Muscle layer of duodenum (tissue), 2 donors: ENCODE data around the gene WNT7B.

Experiments used
- H3K27ac ChIP-seq: one replicate; pipeline ENCODE4 v1.7.0; 2013; ENCODE audit warnings: mild to moderate bottlenecking, low read length
- H3K27me3 ChIP-seq: one replicate; pipeline ENCODE4 v1.7.0; 2013; ENCODE audit warnings: low read depth, mild to moderate bottlenecking, control low read depth, low read length
- H3K36me3 ChIP-seq, 2 donors: one replicate each; pipeline ENCODE4 v1.7.0; 2013; ENCODE audit warnings: low read length in 2 of 2, control low read depth in 1 of 2, mild to moderate bottlenecking in 1 of 2; ENCODE audit not compliant: insufficient read depth in 2 of 2, control insufficient read depth in 1 of 2
- H3K4me1 ChIP-seq, 2 donors: one replicate each; pipeline ENCODE4 v1.7.0; 2013; ENCODE audit warnings: low read length in 2 of 2, mild to moderate bottlenecking in 2 of 2, control low read depth in 1 of 2, moderate library complexity in 1 of 2; ENCODE audit not compliant: insufficient read depth in 2 of 2, control insufficient read depth in 1 of 2
- H3K4me3 ChIP-seq, 2 donors: one replicate each; pipeline ENCODE4 v1.7.0; 2013; ENCODE audit warnings: low read length in 2 of 2, low read depth in 1 of 2, mild to moderate bottlenecking in 1 of 2
- H3K9me3 ChIP-seq, 2 donors: one replicate each; pipeline ENCODE4 v1.7.0; 2013; ENCODE audit warnings: low read length in 2 of 2, control low read depth in 1 of 2, mild to moderate bottlenecking in 1 of 2; ENCODE audit not compliant: control insufficient read depth in 1 of 2
- donor health status: healthy.

The WNT7B gene

DNA sequence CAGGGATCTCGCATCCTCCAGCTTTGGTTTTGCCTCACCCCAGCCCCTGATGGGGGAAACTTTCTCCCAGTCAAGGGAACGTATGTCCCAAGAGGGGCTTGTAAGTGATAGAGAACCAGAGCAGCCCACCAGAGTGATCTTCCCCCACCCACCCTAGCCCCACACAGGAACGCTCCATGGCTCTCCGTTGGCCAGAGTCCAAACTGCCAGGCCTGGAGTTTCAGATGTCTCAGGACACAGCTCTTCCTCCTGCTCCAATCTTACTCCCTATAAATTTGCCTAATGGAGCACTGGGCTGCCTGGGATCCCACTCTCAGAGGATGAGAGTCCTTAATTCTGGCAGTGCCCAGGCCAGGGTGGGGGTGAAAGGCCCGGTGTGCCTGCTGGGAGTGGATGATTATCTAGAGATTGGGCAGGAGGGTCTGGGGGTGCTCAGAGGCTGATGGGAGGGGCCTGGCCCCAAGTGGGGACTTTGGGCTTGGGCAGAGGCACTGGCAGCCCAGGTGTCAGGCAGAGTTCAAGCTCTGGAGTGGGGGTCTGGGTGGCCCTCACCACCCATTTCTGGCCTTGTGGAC, 79.9 kb downstream of the WNT7B start:
- no peaks in the 10 kb centered on the region for H3K9me3 ChIP-seq
- H3K27ac ChIP-seq: no peak overlapping the region
- no peaks in the 10 kb centered on the region for H3K27me3 ChIP-seq
- H3K4me1 ChIP-seq: no peaks in the 10 kb centered on the region
- H3K36me3 ChIP-seq: no peaks in the 10 kb centered on the region
- no peak overlapping the region for H3K4me3 ChIP-seq

GRCh38 chr22:45896153-45896951, 80.6 kb downstream of the WNT7B start:
- Histone ChIP-seq H3K9me3 (no peaks in the 10 kb centered on the region), H3K27ac (no peak overlapping the region), H3K27me3 (no peaks in the 10 kb centered on the region), H3K4me3 (no peak overlapping the region), H3K4me1 (no peaks in the 10 kb centered on the region), H3K36me3 (no peaks in the 10 kb centered on the region)

- Histone ChIP-seq H3K27me3 (no peaks in the 10 kb centered on the region), H3K9me3 (no peaks in the 10 kb centered on the region)
These were observed 81.4 kb downstream of the WNT7B start for GRCh38 chr22:45895436-45896152.

DNA sequence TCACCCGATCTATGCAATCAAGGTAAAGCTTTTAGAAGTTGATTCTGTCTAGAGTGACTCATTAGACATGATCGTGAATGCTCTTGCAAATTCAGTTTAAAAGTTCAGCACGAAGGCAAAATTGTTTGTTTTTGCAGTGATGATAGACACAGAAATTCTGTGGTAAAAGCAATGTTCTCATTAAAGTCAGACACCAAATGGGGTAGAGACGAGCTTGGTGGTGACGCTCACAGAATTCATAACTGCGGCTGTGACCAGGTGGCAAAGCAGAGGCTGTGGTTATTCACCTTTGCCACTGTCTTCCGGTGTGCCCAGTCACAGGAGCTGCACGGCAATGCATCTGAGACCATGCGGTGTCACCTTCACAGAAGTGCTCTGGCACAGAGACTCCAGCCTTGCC, 83.4 kb downstream of the WNT7B start:
- no peaks in the 10 kb centered on the region for H3K9me3 ChIP-seq
- H3K27me3 ChIP-seq: no peaks in the 10 kb centered on the region

More at GRCh38 chr22:45895436-45896152, 81.4 kb downstream of the WNT7B start:
- Histone ChIP-seq H3K4me1 (no peaks in the 10 kb centered on the region), H3K27ac (no peak overlapping the region), H3K4me3 (no peak overlapping the region), H3K36me3 (no peaks in the 10 kb centered on the region)

GRCh38 chr22:45892681-45893461, 84.1 kb downstream of the WNT7B start:
- H3K4me1 ChIP-seq: peaks cover 0 to 6% of the 10 kb centered on the region in 2 donors
- no peak overlapping the region for H3K27ac ChIP-seq
- H3K9me3 ChIP-seq: no peaks in the 10 kb centered on the region
- H3K27me3 ChIP-seq: no peaks in the 10 kb centered on the region
- H3K36me3 ChIP-seq: no peaks in the 10 kb centered on the region
- no peak overlapping the region for H3K4me3 ChIP-seq

More for the DNA sequence above, 83.4 kb downstream of the WNT7B start:
- no peak overlapping the region for H3K27ac ChIP-seq
- no peaks in the 10 kb centered on the region for H3K36me3 ChIP-seq
- no peak overlapping the region for H3K4me3 ChIP-seq
- H3K4me1 ChIP-seq: peaks cover 0 to 6% of the 10 kb centered on the region in 2 donors

GRCh38 chr22:45891996-45892621, 84.9 kb downstream of the WNT7B start:
- H3K9me3 ChIP-seq: no peaks in the 10 kb centered on the region
- H3K27me3 ChIP-seq: no peaks in the 10 kb centered on the region
- no peak overlapping the region for H3K27ac ChIP-seq
- H3K4me3 ChIP-seq: no peak overlapping the region
- peaks cover 0 to 6% of the 10 kb centered on the region in 2 donors for H3K4me1 ChIP-seq
- no peaks in the 10 kb centered on the region for H3K36me3 ChIP-seq

GRCh38 chr22:45891471-45891995, 85.4 kb downstream of the WNT7B start:
- no peak overlapping the region for H3K4me3 ChIP-seq
- H3K9me3 ChIP-seq: no peaks in the 10 kb centered on the region
- peaks cover 0 to 6% of the 10 kb centered on the region in 2 donors for H3K4me1 ChIP-seq
- H3K27me3 ChIP-seq: no peaks in the 10 kb centered on the region
- H3K36me3 ChIP-seq: no peaks in the 10 kb centered on the region
- no peak overlapping the region for H3K27ac ChIP-seq

GRCh38 chr22:45891021-45891421, 85.9 kb downstream of the WNT7B start:
- Histone ChIP-seq H3K36me3 (no peaks in the 10 kb centered on the region), H3K4me3 (no peak overlapping the region), H3K27me3 (no peaks in the 10 kb centered on the region), H3K27ac (no peak overlapping the region), H3K9me3 (no peaks in the 10 kb centered on the region), H3K4me1 (peaks cover 0 to 6% of the 10 kb centered on the region in 2 donors)

GRCh38 chr22:45890351-45890635, 86.7 kb downstream of the WNT7B start:
- H3K4me3 ChIP-seq: no peak overlapping the region
- no peaks in the 10 kb centered on the region for H3K27me3 ChIP-seq
- no peaks in the 10 kb centered on the region for H3K9me3 ChIP-seq
- H3K36me3 ChIP-seq: no peaks in the 10 kb centered on the region
- H3K27ac ChIP-seq: no peak overlapping the region
- peaks cover 0 to 6% of the 10 kb centered on the region in 2 donors for H3K4me1 ChIP-seq

GRCh38 chr22:45889539-45890350, 87.2 kb downstream of the WNT7B start:
- H3K9me3 ChIP-seq: no peaks in the 10 kb centered on the region
- no peak overlapping the region for H3K27ac ChIP-seq
- no peaks in the 10 kb centered on the region for H3K27me3 ChIP-seq

More at GRCh38 chr22:45889539-45890350, 87.2 kb downstream of the WNT7B start:
- Histone ChIP-seq H3K4me1 (peaks cover 0 to 6% of the 10 kb centered on the region in 2 donors), H3K36me3 (no peaks in the 10 kb centered on the region), H3K4me3 (peak overlapping the region in 1 of 2 donors; percentile 28)
